DMS79 treated with DMSO at 0.1 percent for 48 hours (cell line): ENCODE data around the gene ALKBH5.
A peak's percentile ranks its signal among the peaks of the same experiment; 100 is the strongest.

ENCODE experiments used
- DNase-seq: peaks from one replicate; lab custom pipeline; 2025; lab: John Stamatoyannopoulos, UW

The ALKBH5 gene

DNA sequence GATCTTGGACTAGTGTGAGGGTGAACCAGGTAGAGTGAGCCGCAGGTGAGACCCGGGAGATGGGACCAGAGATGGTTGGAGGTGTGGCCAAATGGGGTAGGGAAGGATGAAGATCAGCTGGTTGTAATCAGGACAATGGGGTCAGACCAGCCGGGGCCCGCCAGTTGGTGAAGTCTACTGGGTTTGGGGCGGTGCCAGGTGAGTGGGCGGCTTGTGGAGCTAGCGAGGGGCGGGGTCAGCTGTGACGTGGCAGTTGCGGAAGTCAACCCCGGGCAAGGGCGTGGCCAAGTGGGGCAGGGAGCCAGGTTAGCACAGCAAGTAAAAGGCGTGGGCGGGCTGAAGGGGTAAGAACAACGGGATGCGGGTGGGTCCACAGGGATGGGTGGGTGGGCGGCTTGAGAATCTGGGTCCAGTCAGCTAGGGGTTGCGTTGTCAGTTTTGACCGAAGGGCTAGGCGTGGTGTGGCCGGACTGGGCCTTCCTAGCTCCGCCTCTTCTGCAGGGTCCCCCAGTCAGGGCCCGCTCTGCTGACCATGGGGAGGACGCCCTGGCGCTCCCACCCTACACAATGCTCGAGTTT lies 25.5 kb upstream of the ALKBH5 start:
- no peak for DNase-seq

- DNase-seq = no peak
These were observed 24.0 kb upstream of the ALKBH5 start for GRCh38 chr17:18159551-18160120.

GRCh38 chr17:18160128-18160856 lies 23.3 kb upstream of the ALKBH5 start:
- no peak for DNase-seq

GRCh38 chr17:18161207-18162145 lies 22.2 kb upstream of the ALKBH5 start:
- no peak for DNase-seq

- no peak for DNase-seq
These were observed 20.1 kb upstream of the ALKBH5 start for GRCh38 chr17:18163547-18163946.

DNA sequence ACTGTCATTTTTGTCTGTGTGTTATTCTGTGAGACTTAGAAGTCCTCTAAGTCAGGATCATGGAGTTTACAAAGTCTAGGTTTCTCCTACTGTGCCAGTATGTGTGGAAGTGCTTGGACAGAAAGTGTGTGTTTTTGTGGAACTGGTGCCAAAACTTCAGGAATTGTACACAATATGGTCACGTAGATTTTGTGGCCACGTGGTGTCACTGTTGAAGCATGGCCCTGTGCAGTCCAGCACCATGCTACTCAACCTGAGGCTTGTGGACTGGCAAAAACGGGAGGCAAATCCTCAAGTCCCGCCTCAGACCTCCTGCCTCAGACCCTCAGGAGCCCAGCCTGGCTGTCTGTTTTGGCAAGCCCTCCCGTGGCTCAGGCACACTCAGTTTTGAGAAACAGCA lies 16.7 kb upstream of the ALKBH5 start:
- DNase-seq = no peak

- DNase-seq = no peak
These were observed 16.2 kb upstream of the ALKBH5 start for GRCh38 chr17:18167421-18167820.

DNA sequence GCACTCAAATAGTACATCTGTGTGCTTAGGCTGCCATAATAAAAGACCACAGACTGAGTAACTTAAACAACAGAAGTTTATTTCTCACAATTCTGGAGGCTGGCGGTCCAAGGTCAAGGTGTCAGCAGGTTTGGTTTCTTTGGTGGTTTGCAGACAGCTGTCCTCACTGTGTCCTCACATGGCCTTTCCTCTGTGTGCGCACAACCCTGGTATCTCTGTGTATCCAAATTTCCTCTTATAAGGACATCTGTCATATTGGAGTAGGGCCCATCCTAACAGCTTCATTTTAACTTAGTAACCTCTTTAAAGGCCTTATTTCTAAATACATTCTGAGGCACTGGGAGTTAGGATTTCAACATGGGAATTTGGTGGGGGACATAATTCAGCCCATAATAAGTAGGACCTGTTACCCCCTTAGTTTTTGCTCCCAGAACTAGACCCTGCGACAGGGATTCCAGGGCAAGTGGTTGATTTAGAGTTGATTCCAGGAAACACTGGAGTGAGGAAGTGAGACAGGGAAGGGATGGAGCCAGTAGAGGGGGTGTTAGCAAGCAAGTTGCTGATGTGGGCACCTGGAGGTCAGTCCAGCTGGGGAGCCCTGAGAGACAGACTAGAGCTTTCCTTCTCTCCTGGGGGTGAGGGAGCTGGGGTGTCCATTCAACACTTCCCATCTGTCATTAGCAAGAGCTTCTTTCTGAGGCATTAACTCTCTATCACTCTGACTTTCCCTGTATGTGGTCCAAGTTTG lies 10.9 kb upstream of the ALKBH5 start:
- DNase-seq = no peak

DNA sequence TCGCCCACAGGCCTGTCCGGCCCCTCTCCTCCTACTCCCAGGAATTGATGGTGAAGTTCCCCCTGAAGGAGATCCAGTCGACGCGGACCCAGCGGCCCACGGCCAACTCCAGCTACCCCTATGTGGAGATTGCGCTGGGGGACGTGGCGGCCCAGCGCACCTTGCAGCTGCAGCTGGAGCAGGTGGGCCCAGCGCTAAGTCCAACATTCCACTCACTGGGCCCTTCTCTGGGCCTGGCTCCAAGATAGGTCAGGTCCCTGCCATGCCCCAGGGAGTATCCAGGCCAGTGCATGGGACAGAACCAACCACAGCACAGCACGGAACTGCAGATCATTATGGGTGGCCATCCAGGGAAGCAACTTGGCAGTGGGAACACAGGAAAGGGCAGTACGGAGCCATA lies 9.9 kb upstream of the ALKBH5 start:
- no peak for DNase-seq

DNA sequence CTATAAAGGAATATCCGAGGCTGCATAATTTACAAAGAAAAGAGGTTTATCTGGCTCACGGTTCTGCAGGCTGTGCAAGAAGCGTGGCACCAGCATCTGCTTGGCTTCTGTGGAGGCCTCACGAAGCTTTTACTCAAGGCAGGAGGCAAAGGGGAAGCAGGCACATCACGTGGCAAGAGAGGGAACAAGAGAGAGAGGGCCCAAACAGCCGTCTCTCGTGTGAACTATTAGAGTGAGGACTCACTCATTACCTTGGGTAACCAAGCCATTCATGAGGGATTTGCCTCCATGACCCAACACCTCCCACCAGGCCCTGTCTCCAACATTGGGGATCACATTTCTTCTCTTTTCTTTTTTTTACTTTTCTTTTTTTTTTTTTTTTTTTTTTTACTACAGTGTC lies 7.5 kb upstream of the ALKBH5 start:
- no peak for DNase-seq

- no peak for DNase-seq
These were observed 6.5 kb upstream of the ALKBH5 start for GRCh38 chr17:18177133-18177532.

GRCh38 chr17:18177722-18178121 lies 5.9 kb upstream of the ALKBH5 start:
- no peak for DNase-seq

GRCh38 chr17:18179196-18179595 lies 4.4 kb upstream of the ALKBH5 start:
- no peak for DNase-seq

DNA sequence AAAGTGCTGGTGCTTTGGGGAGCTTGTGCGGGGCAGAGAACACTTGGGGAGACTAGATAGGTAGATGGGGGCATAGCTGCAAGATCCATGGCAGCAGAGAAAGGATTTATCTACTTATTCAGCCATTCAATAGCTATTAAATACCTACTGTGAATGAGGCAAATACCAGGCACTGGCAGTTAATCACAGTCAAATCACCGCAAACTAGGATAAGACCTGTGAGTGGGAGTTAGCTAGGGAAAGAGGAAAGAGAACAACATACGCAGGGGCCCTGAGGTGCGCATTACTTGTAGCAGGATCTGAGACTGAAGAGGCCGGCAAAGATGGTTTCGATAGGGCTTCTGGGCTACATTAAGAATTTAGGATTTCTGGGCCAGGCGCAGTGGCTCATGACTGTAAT lies 3.8 kb upstream of the ALKBH5 start:
- no peak for DNase-seq

- DNase-seq = no peak
These were observed 2.3 kb upstream of the ALKBH5 start for GRCh38 chr17:18181358-18181757.

- peak; percentile 4 for DNase-seq
These were observed 1.3 kb upstream of the ALKBH5 start for GRCh38 chr17:18182110-18182977.

DNA sequence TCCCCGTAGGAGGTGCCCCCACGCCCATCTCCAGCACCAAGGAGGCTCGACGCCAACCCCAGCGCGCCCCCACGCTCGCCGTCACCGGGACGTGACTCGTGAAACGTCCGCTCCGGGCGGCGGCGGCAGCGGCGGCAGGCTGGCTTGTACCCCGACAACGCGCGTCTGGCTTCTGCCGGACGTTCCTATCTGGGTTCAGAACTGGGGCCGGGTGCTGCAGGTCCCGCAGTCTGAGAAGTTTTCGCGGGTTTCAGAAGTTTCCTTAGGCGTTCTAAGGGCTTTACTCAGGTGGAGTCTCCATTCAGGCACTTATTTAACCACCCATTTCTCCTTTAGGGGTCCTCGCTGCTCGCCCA lies 672 bp upstream of the ALKBH5 start:
- DNase-seq = peak; percentile 69

GRCh38 chr17:18184143-18185031 lies 759 bp downstream of the ALKBH5 start:
- DNase-seq = no peak

DNA sequence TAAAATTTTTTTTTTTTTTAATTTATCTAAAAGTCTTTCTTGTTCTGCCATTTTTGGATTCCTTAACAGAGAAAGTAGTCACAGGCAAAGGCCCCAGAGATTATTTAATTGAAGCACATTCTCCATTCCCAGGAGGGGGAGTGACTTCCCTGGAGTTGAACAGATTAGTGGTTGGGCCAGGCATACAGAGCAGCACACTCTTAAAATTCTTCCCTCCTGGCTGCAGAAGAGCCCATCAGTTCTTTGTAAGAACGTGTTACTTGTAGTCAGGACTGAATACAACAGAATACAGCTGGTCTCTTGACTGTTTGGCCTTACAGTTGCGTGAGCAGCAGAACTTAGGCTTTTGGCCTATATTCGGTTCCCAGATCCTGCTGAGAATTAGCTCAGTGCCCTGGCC lies 1.8 kb downstream of the ALKBH5 start:
- peak; percentile 1 for DNase-seq
